Panc1 (cell line): ENCODE data around the gene IST1.

ENCODE experiments used
- CTCF ChIP-seq: fragments of 450-650 bp; IDR thresholded peaks from 2 replicates; pipeline ENCODE4 v1.5.1; 2017; ENCODE audit warnings: mild to moderate bottlenecking
- POLR2AphosphoS5 ChIP-seq: IDR thresholded peaks from 2 replicates; pipeline ENCODE4 v1.6.1; 2012; ENCODE audit warnings: mild to moderate bottlenecking, low read depth, low read length, moderate library complexity
- REST ChIP-seq, 2 experiments: IDR thresholded peaks; 2 replicates each; pipeline ENCODE4 v1.6.1; 2011 to 2012; ENCODE audit warnings: low read depth in 2 of 2, control low read depth in 1 of 2, low read length in 1 of 2, mild to moderate bottlenecking in 1 of 2, moderate library complexity in 1 of 2; ENCODE audit not compliant: insufficient read depth in 1 of 2

- TF ChIP-seq CTCF (no peak), REST (IDR thresholded peaks at IDR 0.05; ENCODE audit: insufficient read depth in 1 of 2, low read depth in 2 of 2, low read length in 1 of 2) (no peak), POLR2AphosphoS5 (no peak)
Observed at GRCh38 chr16:71855937-71856662, 39.2 kb upstream of the IST1 start.
